ENCODE data around the gene MTHFSD.

DNA sequence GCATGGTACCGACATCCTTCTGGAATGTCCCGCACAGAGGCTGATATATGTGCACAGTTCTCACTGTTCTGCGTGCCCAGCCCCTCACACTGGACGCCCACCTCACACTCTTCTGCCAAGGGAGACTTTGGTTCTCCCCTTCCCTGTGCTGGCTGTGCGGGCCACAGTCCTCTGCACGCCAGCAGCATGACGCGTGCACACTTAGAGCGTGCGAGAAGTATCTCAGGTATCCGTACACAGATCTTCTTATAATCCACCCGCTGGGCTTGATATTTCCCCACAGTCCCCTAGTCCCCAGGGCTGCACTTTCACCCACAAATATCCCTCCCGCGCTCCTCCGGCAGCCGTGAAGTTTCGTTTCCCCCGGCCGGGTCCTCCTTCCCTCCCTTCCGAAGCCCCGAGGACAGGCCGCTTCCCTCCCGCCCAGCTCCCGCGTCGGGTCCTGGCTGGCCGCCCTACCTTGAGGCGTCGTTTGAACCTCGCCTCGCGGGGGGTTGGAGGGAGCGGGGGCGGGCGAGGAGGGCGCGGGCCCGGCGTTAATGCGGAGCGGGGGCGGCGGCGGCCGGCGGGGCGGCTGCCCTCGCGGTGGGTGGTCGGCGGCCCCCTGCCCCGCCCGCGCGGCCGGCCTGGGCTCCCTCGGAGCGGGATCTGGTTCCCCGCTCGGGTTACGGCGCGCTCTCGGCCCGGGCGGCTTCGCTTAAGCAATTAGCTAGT, 49.7 kb downstream of the MTHFSD start:
- TF ChIP-seq CTCF (IDR thresholded peaks at IDR 0.05) = no peak
- TF ChIP-seq POLR2A (IDR thresholded peaks at IDR 0.05) = no peak
